ENCODE data around the gene ACTN1. TPM values are rescaled to one million over a fixed set of nuclear protein-coding genes. Genes with fewer than 3 reads are reported as not detected.

Gene ACTN1
- polyA plus RNA-seq, 1 of the 3 experiments (the other 2 are of a cell fraction), result 319 TPM

DNA sequence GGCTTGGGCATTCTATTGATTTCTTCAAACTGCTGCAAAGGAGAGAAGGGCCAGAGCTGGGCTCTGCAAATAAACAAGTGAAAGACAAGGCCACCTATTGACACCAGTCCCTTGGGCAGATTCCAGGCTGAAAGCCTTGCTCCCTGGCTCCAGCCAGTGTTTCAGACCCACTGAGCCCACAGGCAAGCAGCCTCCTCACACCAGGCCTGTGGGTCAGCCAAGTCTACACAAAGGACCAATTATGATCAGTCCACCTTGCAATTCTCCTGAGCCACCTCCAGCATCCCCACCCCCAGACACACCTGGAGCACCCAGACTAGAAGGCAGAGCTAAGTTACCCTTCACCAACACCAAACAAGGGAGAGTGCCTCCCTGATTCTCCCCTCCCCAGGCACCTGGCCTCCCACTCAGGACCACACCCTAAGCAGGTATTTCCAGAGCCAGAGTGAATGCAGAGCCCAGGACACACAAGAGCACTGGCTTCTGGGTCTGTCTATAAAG, 13.8 kb downstream of the ACTN1 start (continued):
- TF ChIP-seq, protein P1, sequence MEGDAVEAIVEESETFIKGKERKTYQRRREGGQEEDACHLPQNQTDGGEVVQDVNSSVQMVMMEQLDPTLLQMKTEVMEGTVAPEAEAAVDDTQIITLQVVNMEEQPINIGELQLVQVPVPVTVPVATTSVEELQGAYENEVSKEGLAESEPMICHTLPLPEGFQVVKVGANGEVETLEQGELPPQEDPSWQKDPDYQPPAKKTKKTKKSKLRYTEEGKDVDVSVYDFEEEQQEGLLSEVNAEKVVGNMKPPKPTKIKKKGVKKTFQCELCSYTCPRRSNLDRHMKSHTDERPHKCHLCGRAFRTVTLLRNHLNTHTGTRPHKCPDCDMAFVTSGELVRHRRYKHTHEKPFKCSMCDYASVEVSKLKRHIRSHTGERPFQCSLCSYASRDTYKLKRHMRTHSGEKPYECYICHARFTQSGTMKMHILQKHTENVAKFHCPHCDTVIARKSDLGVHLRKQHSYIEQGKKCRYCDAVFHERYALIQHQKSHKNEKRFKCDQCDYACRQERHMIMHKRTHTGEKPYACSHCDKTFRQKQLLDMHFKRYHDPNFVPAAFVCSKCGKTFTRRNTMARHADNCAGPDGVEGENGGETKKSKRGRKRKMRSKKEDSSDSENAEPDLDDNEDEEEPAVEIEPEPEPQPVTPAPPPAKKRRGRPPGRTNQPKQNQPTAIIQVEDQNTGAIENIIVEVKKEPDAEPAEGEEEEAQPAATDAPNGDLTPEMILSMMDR (IDR thresholded peaks at IDR 0.05), result no peak
- TF ChIP-seq MXI1 (IDR thresholded peaks at IDR 0.05; ENCODE audit: low read depth, low read length) (no peak), JUND (IDR thresholded peaks at IDR 0.05) (no peak), RAD21 (IDR thresholded peaks at IDR 0.05; ENCODE audit: low read length) (no peak), FOXJ3 (CRISPR knock-in tag; IDR thresholded peaks at IDR 0.05) (no peak), FOSL2 (IDR thresholded peaks at IDR 0.05; ENCODE audit: borderline replicate concordance, low read depth) (no peak), RCOR1 (IDR thresholded peaks at IDR 0.05; ENCODE audit: low read length) (no peak)

DNA sequence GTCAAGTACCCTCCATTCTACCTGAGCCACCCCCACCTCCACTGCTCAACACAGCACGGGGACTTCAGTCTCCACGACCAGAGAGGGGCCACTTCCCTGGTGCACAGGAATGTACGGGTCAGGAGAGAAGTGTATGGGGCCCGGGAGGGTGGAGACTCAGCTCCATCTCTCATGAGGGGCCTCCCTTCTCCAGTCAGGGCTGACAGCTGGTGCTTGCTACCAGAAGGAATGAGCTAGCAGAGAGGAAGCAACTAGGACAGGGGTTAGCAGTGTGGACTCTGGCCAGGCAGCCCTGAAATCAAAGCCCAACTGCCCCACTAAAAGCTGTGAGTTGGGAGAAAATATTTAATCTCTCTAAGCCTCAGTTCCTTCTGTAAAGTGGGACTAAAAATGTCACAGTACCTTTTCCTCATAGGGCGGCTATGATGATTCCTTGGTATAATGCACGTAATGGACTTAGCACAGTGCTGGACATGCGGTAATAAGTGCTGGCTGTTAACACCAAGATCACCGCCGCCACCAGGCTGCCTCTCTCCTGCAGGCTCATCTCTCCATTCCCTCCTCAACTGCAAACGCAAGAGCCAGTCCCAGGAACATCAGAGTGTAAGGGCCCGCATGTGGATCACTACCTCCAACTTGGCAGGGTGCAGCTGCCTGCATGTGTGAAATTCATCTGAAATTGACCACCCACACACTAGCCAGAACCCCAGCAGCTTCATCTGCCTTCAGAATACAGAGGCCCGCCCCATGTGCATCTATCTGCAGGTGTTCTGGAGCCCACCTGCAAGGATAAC, 14.6 kb downstream of the ACTN1 start:
- WGBS (ENCODE audit: low lambda C conversion rate), result 89% methylated on average over 12 of the region's 12 CpGs
- Histone ChIP-seq H3K36me3 (replicated peaks in 1 of 2; ENCODE audit: control insufficient read depth in 1 of 2, insufficient read depth in 2 of 2, low read length in 1 of 2) (peaks cover 9 to 20% of the 10 kb centered on the region in 2 experiments), H3K79me2 (ENCODE audit: insufficient read depth) (peaks cover 100% of the 10 kb centered on the region), H3K27ac (ENCODE audit: low read depth in 2 of 2, low read length in 1 of 2) (peak overlapping the region; percentile 19 to 73; a peak in 2 of 4 replicates), H3K9me2 (no peaks in the 10 kb centered on the region), H3K4me1 (ENCODE audit: control insufficient read depth in 1 of 2, insufficient read depth in 2 of 2, low read depth in 1 of 2, low read length in 1 of 2) (peaks cover 55 to 76% of the 10 kb centered on the region in 2 experiments), H3K4me2 (no peak overlapping the region), H4K20me1 (ENCODE audit: insufficient read depth) (peaks cover 100% of the 10 kb centered on the region), H2AFZ (ENCODE audit: low read depth) (no peak overlapping the region), H3K9ac (no peak overlapping the region), H3F3A (replicated peaks; ENCODE audit: insufficient read depth) (peaks cover 34% of the 10 kb centered on the region), H3K9me3 (no peaks in the 10 kb centered on the region), H3K27me3 (ENCODE audit: insufficient read depth) (no peaks in the 10 kb centered on the region), H3K4me3 (ENCODE audit: low read depth in 2 of 2, low read length in 1 of 2) (no peak overlapping the region)
- DNase-seq, result no peak
- TF ChIP-seq RCOR1 (IDR thresholded peaks at IDR 0.05; ENCODE audit: low read length), result no peak
- ChIA-PET CTCF (interaction anchor here (1.0 to 2.4 kb wide), 4 partner anchors 13 to 143 kb away, joined by 3 to 9 read pairs (median 3); no protein-coding TSS in a partner anchor), POLR2A (no interaction called here)

DNA sequence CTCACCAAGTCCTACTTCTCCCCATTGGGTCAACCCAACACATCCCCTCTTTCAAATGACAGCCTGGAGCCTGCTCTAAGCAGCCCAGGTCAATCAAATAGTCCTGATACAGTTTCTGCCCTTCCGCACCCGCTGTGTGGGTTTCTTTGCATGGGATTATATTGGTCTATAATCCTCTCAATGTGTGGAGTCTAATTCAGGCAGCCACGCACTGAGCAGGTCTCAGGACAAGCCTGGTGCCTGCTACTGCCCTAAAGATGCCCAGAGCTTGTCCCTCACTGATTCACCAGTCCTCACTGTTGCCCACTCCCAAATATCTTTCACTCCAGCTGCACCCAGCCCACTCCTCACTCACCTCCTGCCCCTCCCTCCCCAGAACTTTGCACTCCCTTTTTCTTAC, 16.4 kb downstream of the ACTN1 start:
- H3K9ac ChIP-seq, result no peak overlapping the region
- TF ChIP-seq FOSL2 (IDR thresholded peaks at IDR 0.05; ENCODE audit: borderline replicate concordance, low read depth) (no peak), MEF2A (IDR thresholded peaks at IDR 0.05; ENCODE audit: borderline replicate concordance, low read depth) (no peak), TCF12 (IDR thresholded peaks at IDR 0.05) (no peak), RXRA (IDR thresholded peaks at IDR 0.05; ENCODE audit: borderline replicate concordance, low read depth) (no peak), ELF1 (IDR thresholded peaks at IDR 0.05) (no peak), SMC3 (IDR thresholded peaks at IDR 0.05; ENCODE audit: low read depth, low read length) (no peak), NFIC (IDR thresholded peaks at IDR 0.05; ENCODE audit: borderline replicate concordance) (no peak), FOXJ3 (CRISPR knock-in tag; IDR thresholded peaks at IDR 0.05) (no peak), TAF1 (IDR thresholded peaks at IDR 0.05; ENCODE audit: borderline replicate concordance, low read depth, low read length) (no peak), POLR2AphosphoS5 (IDR thresholded peaks at IDR 0.05; ENCODE audit: low read depth, low read length) (no peak), SIN3A (IDR thresholded peaks at IDR 0.05; ENCODE audit: borderline replicate concordance, low read depth, low read length) (no peak), TEAD4 (IDR thresholded peaks at IDR 0.05; ENCODE audit: borderline replicate concordance, insufficient read depth) (no peak)
- TF ChIP-seq, protein P2, sequence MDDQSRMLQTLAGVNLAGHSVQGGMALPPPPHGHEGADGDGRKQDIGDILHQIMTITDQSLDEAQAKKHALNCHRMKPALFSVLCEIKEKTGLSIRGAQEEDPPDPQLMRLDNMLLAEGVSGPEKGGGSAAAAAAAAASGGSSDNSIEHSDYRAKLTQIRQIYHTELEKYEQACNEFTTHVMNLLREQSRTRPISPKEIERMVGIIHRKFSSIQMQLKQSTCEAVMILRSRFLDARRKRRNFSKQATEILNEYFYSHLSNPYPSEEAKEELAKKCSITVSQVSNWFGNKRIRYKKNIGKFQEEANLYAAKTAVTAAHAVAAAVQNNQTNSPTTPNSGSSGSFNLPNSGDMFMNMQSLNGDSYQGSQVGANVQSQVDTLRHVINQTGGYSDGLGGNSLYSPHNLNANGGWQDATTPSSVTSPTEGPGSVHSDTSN (IDR thresholded peaks at IDR 0.05), result no peak
- TF ChIP-seq, protein P3, sequence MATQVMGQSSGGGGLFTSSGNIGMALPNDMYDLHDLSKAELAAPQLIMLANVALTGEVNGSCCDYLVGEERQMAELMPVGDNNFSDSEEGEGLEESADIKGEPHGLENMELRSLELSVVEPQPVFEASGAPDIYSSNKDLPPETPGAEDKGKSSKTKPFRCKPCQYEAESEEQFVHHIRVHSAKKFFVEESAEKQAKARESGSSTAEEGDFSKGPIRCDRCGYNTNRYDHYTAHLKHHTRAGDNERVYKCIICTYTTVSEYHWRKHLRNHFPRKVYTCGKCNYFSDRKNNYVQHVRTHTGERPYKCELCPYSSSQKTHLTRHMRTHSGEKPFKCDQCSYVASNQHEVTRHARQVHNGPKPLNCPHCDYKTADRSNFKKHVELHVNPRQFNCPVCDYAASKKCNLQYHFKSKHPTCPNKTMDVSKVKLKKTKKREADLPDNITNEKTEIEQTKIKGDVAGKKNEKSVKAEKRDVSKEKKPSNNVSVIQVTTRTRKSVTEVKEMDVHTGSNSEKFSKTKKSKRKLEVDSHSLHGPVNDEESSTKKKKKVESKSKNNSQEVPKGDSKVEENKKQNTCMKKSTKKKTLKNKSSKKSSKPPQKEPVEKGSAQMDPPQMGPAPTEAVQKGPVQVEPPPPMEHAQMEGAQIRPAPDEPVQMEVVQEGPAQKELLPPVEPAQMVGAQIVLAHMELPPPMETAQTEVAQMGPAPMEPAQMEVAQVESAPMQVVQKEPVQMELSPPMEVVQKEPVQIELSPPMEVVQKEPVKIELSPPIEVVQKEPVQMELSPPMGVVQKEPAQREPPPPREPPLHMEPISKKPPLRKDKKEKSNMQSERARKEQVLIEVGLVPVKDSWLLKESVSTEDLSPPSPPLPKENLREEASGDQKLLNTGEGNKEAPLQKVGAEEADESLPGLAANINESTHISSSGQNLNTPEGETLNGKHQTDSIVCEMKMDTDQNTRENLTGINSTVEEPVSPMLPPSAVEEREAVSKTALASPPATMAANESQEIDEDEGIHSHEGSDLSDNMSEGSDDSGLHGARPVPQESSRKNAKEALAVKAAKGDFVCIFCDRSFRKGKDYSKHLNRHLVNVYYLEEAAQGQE (IDR thresholded peaks at IDR 0.05; ENCODE audit: low read depth, low read length), result no peak

More for the DNA sequence above, 16.4 kb downstream of the ACTN1 start:
- H3K9me3 ChIP-seq, result no peaks in the 10 kb centered on the region
- H4K20me1 ChIP-seq (ENCODE audit: insufficient read depth), result peaks cover 100% of the 10 kb centered on the region
- no peaks in the 10 kb centered on the region for H3K27me3 ChIP-seq (ENCODE audit: insufficient read depth)
- POLR2A ChIA-PET, result no interaction called here
- WGBS (ENCODE audit: low lambda C conversion rate), result 96% methylated on average over 3 of the region's 3 CpGs
- H2AFZ ChIP-seq (ENCODE audit: low read depth), result no peak overlapping the region
- H3F3A ChIP-seq (replicated peaks; ENCODE audit: insufficient read depth), result peaks cover 30% of the 10 kb centered on the region
- H3K4me2 ChIP-seq, result peak overlapping the region; percentile 7
- CTCF ChIA-PET, result interaction anchor here (1.6 kb wide), 1 partner anchor 128 kb away, joined by 4 read pairs; no protein-coding TSS in a partner anchor
- H3K36me3 ChIP-seq (replicated peaks in 1 of 2; ENCODE audit: control insufficient read depth in 1 of 2, insufficient read depth in 2 of 2, low read length in 1 of 2), result peaks cover 9 to 27% of the 10 kb centered on the region in 2 experiments
- H3K79me2 ChIP-seq (ENCODE audit: insufficient read depth), result peaks cover 100% of the 10 kb centered on the region
- no peak overlapping the region for H3K4me3 ChIP-seq (ENCODE audit: low read depth in 2 of 2, low read length in 1 of 2)
- H3K27ac ChIP-seq (ENCODE audit: low read depth in 2 of 2, low read length in 1 of 2), result peak overlapping the region in 1 of 2 experiments; percentile 73; a peak in 2 of 4 replicates
- no peaks in the 10 kb centered on the region for H3K9me2 ChIP-seq
- DNase-seq, result no peak
- H3K4me1 ChIP-seq (ENCODE audit: control insufficient read depth in 1 of 2, insufficient read depth in 2 of 2, low read depth in 1 of 2, low read length in 1 of 2), result peaks cover 60 to 71% of the 10 kb centered on the region in 2 experiments
